ENCODE measurements around the gene MPV17L2.

- TF ChIP-seq, protein P1, sequence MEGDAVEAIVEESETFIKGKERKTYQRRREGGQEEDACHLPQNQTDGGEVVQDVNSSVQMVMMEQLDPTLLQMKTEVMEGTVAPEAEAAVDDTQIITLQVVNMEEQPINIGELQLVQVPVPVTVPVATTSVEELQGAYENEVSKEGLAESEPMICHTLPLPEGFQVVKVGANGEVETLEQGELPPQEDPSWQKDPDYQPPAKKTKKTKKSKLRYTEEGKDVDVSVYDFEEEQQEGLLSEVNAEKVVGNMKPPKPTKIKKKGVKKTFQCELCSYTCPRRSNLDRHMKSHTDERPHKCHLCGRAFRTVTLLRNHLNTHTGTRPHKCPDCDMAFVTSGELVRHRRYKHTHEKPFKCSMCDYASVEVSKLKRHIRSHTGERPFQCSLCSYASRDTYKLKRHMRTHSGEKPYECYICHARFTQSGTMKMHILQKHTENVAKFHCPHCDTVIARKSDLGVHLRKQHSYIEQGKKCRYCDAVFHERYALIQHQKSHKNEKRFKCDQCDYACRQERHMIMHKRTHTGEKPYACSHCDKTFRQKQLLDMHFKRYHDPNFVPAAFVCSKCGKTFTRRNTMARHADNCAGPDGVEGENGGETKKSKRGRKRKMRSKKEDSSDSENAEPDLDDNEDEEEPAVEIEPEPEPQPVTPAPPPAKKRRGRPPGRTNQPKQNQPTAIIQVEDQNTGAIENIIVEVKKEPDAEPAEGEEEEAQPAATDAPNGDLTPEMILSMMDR (IDR thresholded peaks at IDR 0.05) = peak; percentile 11 to 47 (median 32)
- no peak for TF ChIP-seq POLR2A (IDR thresholded peaks at IDR 0.05)
Measured at GRCh38 chr19:18229474-18229873, 36.5 kb downstream of the MPV17L2 start.

All from adrenal gland (tissue), 5 donors.